D721Med (cell line): Measurements from ENCODE around the gene ARPC2.
"Not testable (repeated sequence)": the region's sequence is repeated elsewhere in the genome, so short reads cannot be mapped to it uniquely, and the experiment has no call there.

Experiments used
- DNase-seq: peaks from one replicate; pipeline ENCODE4 v3.0.0; 2011; ENCODE audit warnings: low spot score; ENCODE audit not compliant: insufficient read length
- FAIRE-seq: peaks from 2 replicates; lab custom pipeline; 2011; peaks lifted over from hg19 to GRCh38; lab: Jason Lieb, UNC
- CTCF ChIP-seq: IDR thresholded peaks from 2 replicates; pipeline ENCODE4 v1.5.1; 2012; ENCODE audit warnings: mild to moderate bottlenecking, control low read depth; ENCODE audit not compliant: insufficient read depth; ENCODE audit errors: missing control alignments

Gene ARPC2

GRCh38 chr2:218216674-218217359 is at the start of gene ARPC2:
ARPC2 (plus strand) TSS chr2:218217189; CDS start chr2:218217471, 282 bp downstream.
- peak; percentile 80 for DNase-seq
- TF ChIP-seq CTCF: no peak
- FAIRE-seq: no peak

GRCh38 chr2:218168016-218168415 is 49.0 kb upstream of the ARPC2 start:
- FAIRE-seq: no peak
- DNase-seq: no peak
- TF ChIP-seq CTCF: no peak

- no peak for FAIRE-seq
- DNase-seq: no peak
- peak; percentile 61 for TF ChIP-seq CTCF
Observed at GRCh38 chr2:218168635-218169462, 48.1 kb upstream of the ARPC2 start.

- TF ChIP-seq CTCF: no peak
- no peak for FAIRE-seq
- DNase-seq: no peak
Observed at GRCh38 chr2:218169757-218170546, 47.0 kb upstream of the ARPC2 start.

GRCh38 chr2:218171744-218172143 is 45.2 kb upstream of the ARPC2 start:
- not testable (repeated sequence) for FAIRE-seq

GRCh38 chr2:218172845-218173244 is 44.1 kb upstream of the ARPC2 start:
- no peak for TF ChIP-seq CTCF
- no peak for DNase-seq
- FAIRE-seq: no peak

More at GRCh38 chr2:218171744-218172143, 45.2 kb upstream of the ARPC2 start:
- not testable (repeated sequence) for DNase-seq

GRCh38 chr2:218179782-218180181 is 37.2 kb upstream of the ARPC2 start:
- FAIRE-seq (no peak), DNase-seq (no peak)
- TF ChIP-seq CTCF: no peak
